Measurements from ENCODE around the gene GALNT14.

GALNT14 gene

GRCh38 chr2:30877833-30878232 lies 260.4 kb downstream of the GALNT14 start:
- DNase-seq = no peak

- no peak for DNase-seq
Observed at GRCh38 chr2:30872797-30873196, 265.4 kb downstream of the GALNT14 start.

GRCh38 chr2:30871980-30872789 lies 266.1 kb downstream of the GALNT14 start:
- no peak for DNase-seq

- no peak for DNase-seq
Observed at GRCh38 chr2:30871440-30871839, 266.8 kb downstream of the GALNT14 start.

GRCh38 chr2:30869988-30870387 lies 268.3 kb downstream of the GALNT14 start:
- DNase-seq = no peak

GRCh38 chr2:30867385-30867784 lies 270.9 kb downstream of the GALNT14 start:
- no peak for DNase-seq

- DNase-seq = no peak
Observed at GRCh38 chr2:30866974-30867373, 271.3 kb downstream of the GALNT14 start.

- no peak for DNase-seq
Observed at GRCh38 chr2:30865892-30866681, 272.2 kb downstream of the GALNT14 start.

- no peak for DNase-seq
Observed at GRCh38 chr2:30865243-30865642, 273.0 kb downstream of the GALNT14 start.

GRCh38 chr2:30862054-30862651 lies 276.1 kb downstream of the GALNT14 start:
- peak; percentile 37 for DNase-seq

- DNase-seq = no peak
Observed at GRCh38 chr2:30860726-30861125, 277.5 kb downstream of the GALNT14 start.
